ENCODE data around the gene SCUBE1. TPM values are rescaled to one million over a fixed set of nuclear protein-coding genes. Genes with fewer than 3 reads are reported as not detected.

Gene SCUBE1
- total and polyA plus RNA-seq, 2 of the 8 experiments (the other 6 are each of a cell fraction or from before 2014, with no cell fraction given), result 2.3 to 4.9 TPM

DNA sequence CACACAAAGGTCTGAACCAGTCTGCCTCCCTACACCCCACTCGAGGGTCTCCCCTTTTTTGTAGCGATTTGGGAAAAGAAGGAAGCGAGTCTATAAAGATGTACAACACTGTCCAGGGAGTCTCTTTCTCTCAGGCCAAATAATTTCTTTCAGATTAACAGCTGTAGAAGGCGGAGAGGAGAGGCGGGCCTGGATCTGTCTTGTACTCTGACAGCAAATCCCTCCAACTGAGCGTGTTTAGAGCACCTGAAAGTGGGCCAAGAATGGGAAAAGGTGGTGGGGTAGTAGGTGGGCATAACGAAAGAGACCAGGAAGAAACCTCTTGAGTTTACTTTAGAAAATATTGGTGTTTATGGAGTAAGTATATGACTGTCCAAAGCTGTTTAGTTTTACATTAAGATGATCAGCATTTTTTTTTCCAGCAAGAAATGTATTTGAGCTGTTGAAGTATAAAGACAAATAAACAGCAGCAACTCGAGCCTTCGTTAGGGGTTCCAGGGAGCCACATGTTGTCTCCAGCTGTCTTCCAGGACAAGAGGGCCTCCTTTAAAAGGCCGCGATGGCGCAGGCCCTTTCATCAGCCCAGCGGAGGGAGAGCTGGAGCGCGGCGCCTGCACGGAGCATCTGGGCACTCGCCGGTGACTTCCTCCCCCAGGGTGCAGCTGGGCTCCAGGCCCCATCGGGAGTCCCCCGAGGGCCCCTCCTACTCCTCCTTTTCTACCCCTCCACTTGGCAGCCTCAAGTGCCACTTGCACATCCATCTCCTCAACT, 34.9 kb downstream of the SCUBE1 start (continued):
- TF ChIP-seq SUZ12 (IDR thresholded peaks at IDR 0.05; ENCODE audit: low read length) (no peak), PHF8 (conservative IDR thresholded peaks at IDR 0.05; ENCODE audit: low read depth, low read length) (no peak), ZNF274 (IDR thresholded peaks at IDR 0.05; ENCODE audit: borderline replicate concordance, extremely low read depth, low read length) (no peak), HDAC2 (IDR thresholded peaks at IDR 0.05; ENCODE audit: borderline replicate concordance in 1 of 2, low read depth in 2 of 2, low read length in 2 of 2) (no peak), CHD7 (IDR thresholded peaks at IDR 0.05; ENCODE audit: insufficient replicate concordance, low read length) (no peak), TEAD4 (IDR thresholded peaks at IDR 0.05; ENCODE audit: low read depth, low read length) (no peak), JUND (IDR thresholded peaks at IDR 0.05; ENCODE audit: low read length) (no peak), CEBPB (IDR thresholded peaks at IDR 0.05; ENCODE audit: low read depth, low read length) (no peak)
